Panc1 (cell line): ENCODE measurements around the gene BNIP3. TPM values are rescaled to one million over a fixed set of nuclear protein-coding genes. Genes with fewer than 3 reads are reported as not detected.
A peak's percentile ranks its signal among the peaks of the same experiment; 100 is the strongest.

Source experiments
- ATAC-seq: fragments of 200-7000 bp; cut with Tn5 transposase; 2 replicates; pipeline ENCODE4 v1.9.1; 2020; ENCODE audit warnings: mild to moderate bottlenecking, moderate library complexity
- BruUV-seq: library from RNA; stranded (reverse); fragments of 400-500 nt; replicated peaks from 2 replicates; lab custom pipeline; 2021; lab: Mats Ljungman, UMichigan
- CTCF ChIA-PET: fragments of 300-600 bp; sonication (Branson Sonifier 250); formaldehyde crosslinking; loops from one replicate; lab custom pipeline; 2022; ENCODE audit warnings: antibody characterized with exemption; lab: Charles Lee
- POLR2A ChIA-PET: fragments of 300-600 bp; sonication (Branson Sonifier 250); formaldehyde crosslinking; loops from one replicate; lab custom pipeline; 2022; ENCODE audit warnings: antibody characterized with exemption; lab: Charles Lee
- DNase-seq: peaks from one replicate; pipeline ENCODE4 v3.0.0-alpha.2; 2010; ENCODE audit warnings: low read depth, low spot score
- H3K27ac ChIP-seq: 2 replicates; pipeline ENCODE4 v1.5.1; 2011; ENCODE audit warnings: mild to moderate bottlenecking, low read length, inconsistent platforms
- H3K27me3 ChIP-seq: fragments of 200-500 bp; sonication (Bioruptor generic); 2 replicates; pipeline ENCODE4 v1.6.0; 2014; ENCODE audit warnings: low read length, inconsistent platforms; ENCODE audit not compliant: control insufficient read depth, insufficient read depth
- H3K36me3 ChIP-seq: fragments of 200-500 bp; sonication (Bioruptor generic); 2 replicates; pipeline ENCODE4 v1.5.1; 2014; ENCODE audit warnings: inconsistent platforms, mild to moderate bottlenecking, low read length, moderate library complexity; ENCODE audit not compliant: control insufficient read depth, insufficient read depth
- H3K4me1 ChIP-seq: 2 replicates; pipeline ENCODE4 v1.5.1; 2011; ENCODE audit warnings: inconsistent platforms, mild to moderate bottlenecking, low read length, moderate library complexity; ENCODE audit not compliant: control insufficient read depth, insufficient read depth
- H3K4me3 ChIP-seq, 2 experiments: 2 replicates each; pipeline ENCODE4 v1.5.1; 2011 to 2012; ENCODE audit warnings: low read depth in 2 of 2, low read length in 2 of 2, mild to moderate bottlenecking in 2 of 2, inconsistent platforms in 1 of 2, moderate library complexity in 1 of 2
- H3K9me3 ChIP-seq: fragments of 200-500 bp; sonication (Bioruptor generic); 2 replicates; pipeline ENCODE4 v1.5.1; 2014; ENCODE audit warnings: low read depth, mild to moderate bottlenecking, inconsistent platforms, low read length, moderate library complexity; ENCODE audit not compliant: control insufficient read depth, insufficient read depth
- POLR2AphosphoS5 ChIP-seq: IDR thresholded peaks from 2 replicates; pipeline ENCODE4 v1.6.1; 2012; ENCODE audit warnings: mild to moderate bottlenecking, low read depth, low read length, moderate library complexity
- REST ChIP-seq, 2 experiments: IDR thresholded peaks; 2 replicates each; pipeline ENCODE4 v1.6.1; 2011 to 2012; ENCODE audit warnings: low read depth in 2 of 2, control low read depth in 1 of 2, low read length in 1 of 2, mild to moderate bottlenecking in 1 of 2, moderate library complexity in 1 of 2; ENCODE audit not compliant: insufficient read depth in 1 of 2
- SIN3A ChIP-seq: IDR thresholded peaks from 2 replicates; pipeline ENCODE4 v1.6.1; 2012; ENCODE audit warnings: low read depth, mild to moderate bottlenecking, low read length, moderate library complexity, borderline replicate concordance; ENCODE audit not compliant: insufficient read depth
- TCF7L2 ChIP-seq: IDR thresholded peaks from 2 replicates; pipeline ENCODE4 v1.6.1; 2011; ENCODE audit warnings: mild to moderate bottlenecking, low read depth, low read length, inconsistent platforms
- in situ Hi-C: cut with HindIII; loops from 2 replicates; pipeline ENCODE4 v1.10.0; 2016; ENCODE audit warnings: low sequenced_read_pairs, low pct_unique_long_range_greater_than_20kb
- intact Hi-C: fragments of 100-400 bp; cut with micrococcal nuclease; formaldehyde crosslinking; loops from one replicate; pipeline ENCODE4 v1.10.0; 2022; ENCODE audit not compliant: unreplicated experiment
- total RNA-seq: library from RNA; stranded (reverse); gene quantifications from one replicate; pipeline ENCODE4 v1.2.1, GENCODE V29; 2021; ENCODE audit not compliant: unreplicated experiment
- TF ChIP-seq, protein P1 (sequence below): fragments of 450-650 bp; IDR thresholded peaks from 2 replicates; pipeline ENCODE4 v1.5.1; 2017; ENCODE audit warnings: mild to moderate bottlenecking

BNIP3 gene
- total RNA-seq, 1 experiment from 2014 or later = 67.8 TPM

DNA sequence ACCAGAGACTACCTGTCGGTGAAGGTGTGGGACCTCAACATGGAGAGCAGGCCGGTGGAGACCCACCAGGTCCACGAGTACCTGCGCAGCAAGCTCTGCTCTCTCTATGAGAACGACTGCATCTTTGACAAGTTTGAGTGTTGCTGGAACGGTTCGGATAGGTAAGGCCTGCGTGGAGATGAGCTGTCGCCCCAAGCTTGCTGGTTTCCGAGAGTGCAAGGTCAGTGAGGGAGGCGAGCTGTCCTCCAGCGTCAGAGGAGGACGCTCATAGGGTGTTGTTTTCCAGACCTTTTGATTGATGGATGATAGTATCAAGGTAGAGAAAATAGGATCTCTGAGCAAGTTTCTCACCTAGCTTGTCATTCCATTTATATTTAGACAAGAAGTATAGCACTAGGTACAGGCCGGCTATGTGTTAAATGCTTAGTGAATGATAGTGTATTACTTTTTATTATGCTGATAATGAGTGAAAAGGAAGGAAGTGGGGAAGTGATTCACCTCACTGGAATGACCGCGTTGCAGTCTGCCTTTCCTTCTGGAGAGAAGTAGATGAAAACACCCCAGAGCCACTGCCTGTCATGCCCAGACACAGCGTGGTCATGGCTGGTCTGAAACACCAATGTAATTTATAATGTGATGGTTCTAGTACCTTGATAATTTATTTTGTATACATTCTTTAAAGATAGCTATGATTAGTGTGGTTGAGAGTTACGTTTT, 33.9 kb downstream of the BNIP3 start:
- ATAC-seq = peak; percentile 69

GRCh38 chr10:131946880-131947279, 34.8 kb downstream of the BNIP3 start:
- no peak for ATAC-seq
- intact Hi-C loops (no loop called here), in situ Hi-C loops (no loop called here)
- Histone ChIP-seq H3K36me3 (peaks cover 24% of the 10 kb centered on the region), H3K27me3 (no peaks in the 10 kb centered on the region), H3K27ac (no peak overlapping the region), H3K9me3 (no peaks in the 10 kb centered on the region), H3K4me1 (peaks cover 19% of the 10 kb centered on the region), H3K4me3 (no peak overlapping the region)
- POLR2A ChIA-PET = no interaction called here
- CTCF ChIA-PET = no interaction called here
- TF ChIP-seq POLR2AphosphoS5 (no peak), TCF7L2 (no peak), SIN3A (no peak), REST (IDR thresholded peaks at IDR 0.05; ENCODE audit: insufficient read depth in 1 of 2, low read depth in 2 of 2, low read length in 1 of 2) (no peak)
- TF ChIP-seq, protein P1, sequence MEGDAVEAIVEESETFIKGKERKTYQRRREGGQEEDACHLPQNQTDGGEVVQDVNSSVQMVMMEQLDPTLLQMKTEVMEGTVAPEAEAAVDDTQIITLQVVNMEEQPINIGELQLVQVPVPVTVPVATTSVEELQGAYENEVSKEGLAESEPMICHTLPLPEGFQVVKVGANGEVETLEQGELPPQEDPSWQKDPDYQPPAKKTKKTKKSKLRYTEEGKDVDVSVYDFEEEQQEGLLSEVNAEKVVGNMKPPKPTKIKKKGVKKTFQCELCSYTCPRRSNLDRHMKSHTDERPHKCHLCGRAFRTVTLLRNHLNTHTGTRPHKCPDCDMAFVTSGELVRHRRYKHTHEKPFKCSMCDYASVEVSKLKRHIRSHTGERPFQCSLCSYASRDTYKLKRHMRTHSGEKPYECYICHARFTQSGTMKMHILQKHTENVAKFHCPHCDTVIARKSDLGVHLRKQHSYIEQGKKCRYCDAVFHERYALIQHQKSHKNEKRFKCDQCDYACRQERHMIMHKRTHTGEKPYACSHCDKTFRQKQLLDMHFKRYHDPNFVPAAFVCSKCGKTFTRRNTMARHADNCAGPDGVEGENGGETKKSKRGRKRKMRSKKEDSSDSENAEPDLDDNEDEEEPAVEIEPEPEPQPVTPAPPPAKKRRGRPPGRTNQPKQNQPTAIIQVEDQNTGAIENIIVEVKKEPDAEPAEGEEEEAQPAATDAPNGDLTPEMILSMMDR = no peak
- no TSS peak for BruUV-seq
- no peak for DNase-seq

More for the DNA sequence above, 33.9 kb downstream of the BNIP3 start:
- peak; percentile 64 for DNase-seq
- BruUV-seq = no TSS peak
- POLR2A ChIA-PET = no interaction called here
- no peak overlapping the region for H3K27ac ChIP-seq
- H3K4me3 ChIP-seq = no peak overlapping the region
- intact Hi-C loops = no loop called here
- peaks cover 19% of the 10 kb centered on the region for H3K4me1 ChIP-seq
- in situ Hi-C loops = no loop called here
- H3K9me3 ChIP-seq = no peaks in the 10 kb centered on the region
- no peaks in the 10 kb centered on the region for H3K27me3 ChIP-seq
- TF ChIP-seq, protein P1 = no peak
- TF ChIP-seq SIN3A (no peak), POLR2AphosphoS5 (no peak), TCF7L2 (no peak), REST (IDR thresholded peaks at IDR 0.05; ENCODE audit: insufficient read depth in 1 of 2, low read depth in 2 of 2, low read length in 1 of 2) (no peak)
- CTCF ChIA-PET = no interaction called here
- peaks cover 24% of the 10 kb centered on the region for H3K36me3 ChIP-seq
